GM18861 (cell line): ENCODE measurements around the gene NRXN3.

Source experiments
- ATAC-seq: cut with Tn5 transposase; IDR thresholded peaks from one replicate; pipeline ENCODE4 v1.9.1; 2021; ENCODE audit not compliant: unreplicated experiment

Gene NRXN3

GRCh38 chr14:79552778-79553177 is 1382.6 kb downstream of the NRXN3 start:
- ATAC-seq = no peak

- ATAC-seq = no peak
Observed at GRCh38 chr14:79554816-79555215, 1384.6 kb downstream of the NRXN3 start.

- ATAC-seq = no peak
Observed at GRCh38 chr14:79555429-79555828, 1385.3 kb downstream of the NRXN3 start.

GRCh38 chr14:79557309-79557708 is 1387.1 kb downstream of the NRXN3 start:
- no peak for ATAC-seq

GRCh38 chr14:79562185-79562584 is 1392.0 kb downstream of the NRXN3 start:
- no peak for ATAC-seq

- ATAC-seq = no peak
Observed at GRCh38 chr14:79564371-79564770, 1394.2 kb downstream of the NRXN3 start.

GRCh38 chr14:79567306-79567705 is 1397.1 kb downstream of the NRXN3 start:
- ATAC-seq = no peak

- ATAC-seq = no peak
Observed at GRCh38 chr14:79568594-79568993, 1398.4 kb downstream of the NRXN3 start.

- ATAC-seq = no peak
Observed at GRCh38 chr14:79569072-79569471, 1398.9 kb downstream of the NRXN3 start.

GRCh38 chr14:79570648-79571047 is 1400.5 kb downstream of the NRXN3 start:
- ATAC-seq = no peak

- no peak for ATAC-seq
Observed at GRCh38 chr14:79571366-79571765, 1401.2 kb downstream of the NRXN3 start.

GRCh38 chr14:79573486-79573885 is 1403.3 kb downstream of the NRXN3 start:
- ATAC-seq = no peak

GRCh38 chr14:79575032-79575431 is 1404.9 kb downstream of the NRXN3 start:
- ATAC-seq = no peak

- no peak for ATAC-seq
Observed at GRCh38 chr14:79576424-79576823, 1406.3 kb downstream of the NRXN3 start.

GRCh38 chr14:79578470-79578869 is 1408.3 kb downstream of the NRXN3 start:
- no peak for ATAC-seq

GRCh38 chr14:79580414-79580813 is 1410.2 kb downstream of the NRXN3 start:
- no peak for ATAC-seq

GRCh38 chr14:79580906-79581305 is 1410.7 kb downstream of the NRXN3 start:
- ATAC-seq = no peak

GRCh38 chr14:79581912-79582576 is 1411.9 kb downstream of the NRXN3 start:
- ATAC-seq = no peak

GRCh38 chr14:79583738-79584408 is 1413.7 kb downstream of the NRXN3 start:
- ATAC-seq = no peak

GRCh38 chr14:79584679-79585078 is 1414.5 kb downstream of the NRXN3 start:
- ATAC-seq = no peak

- ATAC-seq = no peak
Observed at GRCh38 chr14:79585845-79586244, 1415.7 kb downstream of the NRXN3 start.

- ATAC-seq = no peak
Observed at GRCh38 chr14:79586416-79586815, 1416.2 kb downstream of the NRXN3 start.
